UCSD-AML1 (cell line): ENCODE data around the gene CFAP97D2.
"Not testable (repeated sequence)": the region's sequence is repeated elsewhere in the genome, so short reads cannot be mapped to it uniquely, and the experiment has no call there.

Experiments
- DNase-seq: peaks from one replicate; lab custom pipeline; 2025; ENCODE audit not compliant: unreplicated experiment; lab: John Stamatoyannopoulos, UW

The CFAP97D2 gene

DNA sequence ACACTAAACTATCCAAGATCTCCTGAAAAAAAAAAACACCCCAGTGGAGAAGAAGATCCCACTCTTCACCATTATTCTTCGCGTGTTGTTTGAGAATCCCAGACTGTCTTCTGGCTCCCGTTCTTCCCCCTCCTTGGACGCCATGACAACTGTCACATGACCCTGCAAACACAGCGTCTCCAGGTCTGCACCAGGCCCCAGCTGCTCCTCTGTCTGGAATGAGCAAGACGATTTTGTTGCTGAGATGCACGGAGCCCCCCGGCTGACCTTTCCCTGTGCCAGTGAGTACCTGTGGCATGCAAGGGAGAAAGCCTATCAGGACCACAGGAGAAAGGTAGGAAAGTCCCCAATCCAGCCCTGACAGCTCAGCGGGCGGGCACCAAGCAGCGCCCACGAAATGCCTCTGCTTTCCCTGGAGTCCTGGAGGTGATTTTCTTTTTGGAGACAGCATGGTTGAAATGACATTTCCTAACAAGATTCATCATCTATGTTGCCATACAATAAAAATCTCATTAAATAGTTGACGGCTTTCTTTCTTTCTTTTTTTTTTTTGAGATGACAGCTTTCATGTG is at the start of gene CFAP97D2:
CFAP97D2 (plus strand) TSS at position 171 of the 572 bp plus-strand sequence; CDS start at position 245, 74 bp downstream.
- DNase-seq, result no peak

DNA sequence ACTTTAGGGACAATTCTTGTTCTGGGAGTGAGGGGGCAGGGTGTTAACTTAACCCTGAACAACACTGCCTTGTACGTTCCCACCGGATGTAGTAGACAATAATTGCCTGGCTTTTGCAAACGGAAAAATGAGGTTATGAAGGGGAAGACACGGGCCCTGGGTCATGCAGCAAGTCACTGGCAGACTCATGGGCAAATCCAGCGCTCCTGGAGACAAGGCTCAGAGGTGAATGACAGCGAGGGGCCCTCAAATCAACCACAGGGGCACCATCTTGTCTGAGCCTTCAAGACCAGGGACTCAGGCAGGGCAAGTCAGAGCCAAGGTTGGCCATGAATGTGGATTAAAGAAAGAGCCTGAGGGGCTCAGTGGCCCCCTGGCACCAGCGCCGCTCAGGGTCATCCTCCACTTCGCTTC is 49.4 kb upstream of the CFAP97D2 start:
- DNase-seq, result peak; percentile 47

DNA sequence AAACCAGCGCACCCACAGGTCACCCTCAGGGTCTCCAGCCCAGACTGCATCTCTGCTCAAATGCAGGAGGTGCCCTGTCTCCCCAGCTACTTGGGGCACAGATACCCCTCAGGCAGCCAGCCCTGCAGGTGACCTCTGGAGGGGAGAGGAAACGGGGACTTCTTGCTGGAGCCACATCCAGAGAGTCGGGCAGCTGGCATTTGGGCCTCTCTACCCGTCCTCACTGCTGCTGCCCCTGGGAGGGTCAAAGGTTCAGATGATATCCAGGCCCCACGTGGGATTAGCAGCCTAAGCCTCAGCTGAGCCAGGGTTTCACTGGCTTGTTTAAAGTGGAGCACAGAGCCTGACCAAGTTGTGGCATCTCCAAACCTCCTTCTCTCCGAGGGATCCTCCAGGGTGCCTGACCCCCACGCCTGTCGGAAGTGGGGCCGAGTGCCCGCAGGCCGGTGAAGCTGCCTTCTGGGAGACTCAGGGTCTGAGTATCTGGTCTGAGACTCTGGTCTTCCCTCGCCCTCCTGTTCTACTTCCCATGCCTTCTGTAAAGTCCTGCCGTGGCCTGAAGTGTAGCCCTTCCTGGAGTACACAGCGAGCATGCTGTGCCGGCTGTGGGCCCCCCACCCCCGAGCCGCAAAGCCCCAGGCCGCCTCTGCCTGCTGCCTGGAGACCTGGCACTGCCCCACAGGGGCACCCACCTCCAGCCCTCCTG is 48.8 kb upstream of the CFAP97D2 start:
- DNase-seq, result no peak

GRCh38 chr13:114130837-114131582 is 48.0 kb upstream of the CFAP97D2 start:
- DNase-seq, result peak; percentile 78

DNA sequence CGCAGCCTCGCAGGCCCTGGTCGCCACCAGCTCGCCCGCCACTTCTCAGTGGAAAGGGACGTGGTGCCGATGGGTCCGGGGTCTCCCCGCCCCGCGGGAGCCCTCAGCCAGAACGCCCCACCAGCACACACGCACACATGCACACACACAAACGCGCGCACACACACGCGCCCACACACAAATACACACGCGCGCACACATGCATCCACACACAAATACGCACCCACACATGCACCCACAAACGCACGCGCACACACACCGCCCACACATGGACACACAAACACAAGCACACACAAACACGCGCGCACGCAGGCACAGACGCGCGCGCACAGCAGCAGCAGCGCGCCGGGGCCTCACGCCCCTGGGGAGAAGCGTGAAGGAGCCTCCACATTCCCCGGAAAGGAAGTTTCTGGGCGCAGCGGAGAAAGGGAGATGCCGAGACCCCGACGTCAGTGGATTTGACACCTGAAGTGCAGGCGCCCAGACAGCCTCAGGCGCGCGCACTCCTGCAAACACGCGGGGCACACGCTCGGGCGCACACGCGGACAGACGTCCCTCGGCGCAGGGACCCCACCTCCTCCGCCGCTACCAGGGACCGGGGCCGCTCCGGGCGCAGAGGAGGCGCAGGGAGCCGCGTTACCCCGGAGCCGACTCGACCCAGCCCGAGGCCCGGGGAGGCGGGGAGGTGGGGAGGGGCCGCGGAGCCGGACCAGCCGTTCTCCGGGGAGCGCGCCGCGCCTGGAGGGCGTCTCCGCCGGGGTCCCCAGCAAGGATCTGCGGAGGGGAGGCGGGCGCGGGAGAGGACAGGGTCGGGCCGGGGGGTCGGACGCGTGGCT is 47.3 kb upstream of the CFAP97D2 start:
- DNase-seq, result peak; percentile 66

- peak; percentile 84 for DNase-seq
These were observed 46.5 kb upstream of the CFAP97D2 start, which contains the start of gene RASA3 for GRCh38 chr13:114132419-114133121. RASA3 (minus strand) TSS chr13:114132623; CDS start chr13:114132489, 134 bp downstream.

DNA sequence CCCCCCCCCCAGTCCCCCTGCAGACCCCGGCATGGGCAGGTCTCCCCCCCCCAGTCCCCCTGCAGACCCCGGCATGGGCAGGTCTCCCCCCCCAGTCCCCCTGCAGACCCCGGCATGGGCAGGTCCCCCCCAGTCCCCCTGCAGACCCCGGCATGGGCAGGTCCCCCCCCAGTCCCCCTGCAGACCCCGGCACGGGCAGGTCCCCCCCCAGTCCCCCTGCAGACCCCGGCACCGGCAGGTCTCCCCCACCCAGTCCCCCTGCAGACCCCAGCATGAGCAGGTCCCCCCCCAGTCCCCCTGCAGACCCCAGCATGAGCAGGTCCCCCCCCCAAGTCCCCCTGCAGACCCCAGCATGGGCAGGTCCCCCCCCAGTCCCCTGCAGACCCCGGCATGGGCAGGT is 45.9 kb upstream of the CFAP97D2 start:
- DNase-seq, result not testable (repeated sequence)

GRCh38 chr13:114133552-114133951 is 45.5 kb upstream of the CFAP97D2 start:
- DNase-seq, result not testable (repeated sequence)

DNA sequence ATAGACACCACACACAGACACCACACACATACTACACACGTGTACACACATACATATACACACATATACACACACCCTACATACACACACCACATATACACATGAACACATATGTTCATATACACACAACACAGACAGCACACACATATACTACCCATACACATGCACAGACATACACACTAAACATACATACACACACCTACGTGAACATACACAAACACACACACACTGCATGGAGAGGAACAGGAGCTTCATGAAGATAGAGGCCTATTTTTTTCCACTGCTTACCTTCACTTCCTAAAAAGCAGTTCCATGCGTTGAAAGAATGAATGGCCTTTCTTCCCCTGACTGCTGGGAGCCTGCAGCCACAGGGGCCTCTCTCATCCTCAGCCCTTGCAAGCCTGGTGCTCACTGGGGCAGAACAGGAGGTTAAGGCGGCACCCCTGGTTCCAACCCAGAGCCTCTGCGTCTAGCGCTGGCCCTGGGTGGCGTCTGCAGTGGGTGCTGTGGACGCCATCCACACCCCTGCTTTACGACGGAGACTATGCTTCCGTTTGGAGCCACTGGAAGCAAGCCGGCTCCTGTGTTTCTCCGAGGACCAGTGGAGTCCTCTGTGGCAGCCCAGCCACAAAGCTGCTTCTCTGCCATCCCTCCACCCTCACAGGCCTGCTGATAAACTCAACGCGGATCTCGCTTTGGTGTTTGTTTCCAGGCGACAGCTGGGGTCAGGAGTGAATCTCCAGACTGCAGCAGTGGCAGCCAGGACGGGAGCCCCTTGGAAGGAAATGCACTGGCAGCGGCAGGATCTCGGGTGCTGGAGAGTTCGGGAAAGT is 44.7 kb upstream of the CFAP97D2 start:
- peak; percentile 60 for DNase-seq

DNA sequence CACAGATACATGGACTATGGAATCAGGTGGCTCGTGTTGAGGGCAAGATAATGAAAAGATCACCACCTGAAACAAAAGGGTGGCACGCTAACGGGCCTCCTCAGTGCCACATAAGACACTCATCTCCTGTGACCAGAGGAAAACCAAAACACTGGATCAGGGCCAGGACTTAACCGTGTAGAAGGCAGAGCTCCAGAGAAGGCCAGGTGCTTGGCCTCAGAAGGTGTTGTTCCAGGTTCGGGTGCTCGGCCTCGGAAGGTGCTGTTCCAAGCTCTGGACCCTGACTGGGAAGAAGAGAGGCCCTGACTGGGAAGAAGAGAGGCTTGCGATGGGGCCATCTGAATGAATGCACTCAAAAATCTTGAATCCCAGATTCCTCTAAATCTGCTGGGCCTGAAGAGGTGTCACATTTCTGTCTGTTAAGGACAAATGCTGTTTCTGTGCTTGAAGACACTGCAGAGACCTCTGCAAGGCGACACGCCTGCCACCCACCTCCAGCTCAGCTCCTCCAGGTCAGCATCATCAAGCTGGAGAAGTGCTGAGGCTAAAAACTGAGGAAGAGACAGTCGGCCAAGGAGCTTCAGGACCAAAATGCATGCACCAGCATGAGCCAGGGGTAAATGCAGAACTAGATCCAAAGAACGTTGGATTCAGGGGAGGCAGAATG is 44.0 kb upstream of the CFAP97D2 start:
- no peak for DNase-seq

- DNase-seq, result no peak
These were observed 43.3 kb upstream of the CFAP97D2 start for GRCh38 chr13:114135731-114136171.

DNA sequence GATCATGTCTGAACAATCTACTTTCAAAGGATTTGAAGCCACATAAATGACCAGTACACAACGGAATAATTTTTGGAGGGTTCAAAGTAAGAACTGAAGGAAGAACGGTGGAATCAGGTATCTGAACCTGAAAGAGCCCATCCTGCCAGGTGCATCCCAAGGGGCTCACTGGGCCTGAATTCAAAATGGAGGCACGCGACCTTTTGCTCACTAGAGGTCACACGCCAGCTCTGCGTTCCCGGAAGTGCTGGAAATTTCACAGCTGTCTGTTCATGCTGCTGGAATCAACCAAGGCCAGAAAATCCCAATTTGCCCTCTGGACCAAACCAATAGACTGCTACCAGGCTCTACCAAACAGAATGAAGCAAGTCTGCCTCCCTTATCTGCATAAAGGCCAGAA is 42.5 kb upstream of the CFAP97D2 start:
- no peak for DNase-seq

DNA sequence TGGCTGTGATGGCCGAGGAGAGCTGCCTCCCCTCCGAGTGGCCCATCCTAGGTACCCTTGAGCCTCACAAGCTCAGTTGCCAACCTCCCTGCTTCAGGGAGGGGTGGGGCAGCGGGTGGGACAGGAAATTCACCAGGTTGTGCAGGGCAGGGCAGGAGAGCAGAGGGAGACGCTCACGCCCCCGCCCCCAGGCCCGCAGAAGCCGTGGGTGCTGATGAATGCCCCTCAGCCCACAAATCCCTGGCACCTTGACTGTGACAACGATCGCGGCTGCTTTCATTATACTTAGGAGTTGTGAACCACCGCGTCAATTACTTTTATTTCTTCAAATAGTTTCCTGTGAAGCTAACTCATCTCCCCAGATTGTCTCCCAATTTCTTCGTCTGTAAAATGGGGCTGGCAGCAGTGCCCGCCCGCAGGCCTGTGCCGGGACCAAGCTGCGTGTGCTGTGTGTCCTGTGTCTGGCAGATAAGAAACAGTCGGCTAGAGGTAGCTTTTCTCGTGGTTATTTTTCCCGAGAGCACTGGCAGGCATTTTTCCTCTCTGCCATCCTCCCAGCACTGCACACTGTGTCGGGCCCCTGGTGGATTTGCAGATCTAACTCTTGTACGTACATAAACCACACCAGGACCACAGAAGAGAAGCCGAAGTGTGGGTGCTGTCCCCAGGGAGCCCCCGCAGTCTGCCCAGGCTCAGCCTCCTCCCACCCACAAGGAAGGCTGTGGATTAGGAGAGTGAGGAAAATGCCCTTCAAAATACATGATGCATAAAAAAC is 38.7 kb upstream of the CFAP97D2 start:
- peak; percentile 50 for DNase-seq

DNA sequence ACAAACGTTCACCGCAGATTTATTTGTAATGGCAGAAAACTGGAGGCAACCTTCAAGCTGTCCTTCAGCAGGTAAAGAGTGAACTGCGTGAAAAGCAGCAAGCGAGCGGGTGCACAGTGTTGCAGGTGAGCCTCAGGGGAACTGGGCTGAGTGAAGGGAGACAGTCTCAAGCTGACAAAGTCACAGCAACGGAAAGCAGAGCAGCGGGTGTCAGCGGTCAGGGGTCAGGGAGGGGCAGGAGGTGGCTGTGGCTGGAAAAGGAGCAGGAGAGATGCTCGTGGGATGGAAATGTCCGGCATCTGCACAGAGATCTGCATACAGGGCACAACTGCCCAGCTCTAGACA is 38.2 kb upstream of the CFAP97D2 start:
- DNase-seq, result no peak

- DNase-seq, result no peak
These were observed 37.6 kb upstream of the CFAP97D2 start for GRCh38 chr13:114141261-114141996.

GRCh38 chr13:114142137-114142550 is 36.9 kb upstream of the CFAP97D2 start:
- DNase-seq, result no peak

DNA sequence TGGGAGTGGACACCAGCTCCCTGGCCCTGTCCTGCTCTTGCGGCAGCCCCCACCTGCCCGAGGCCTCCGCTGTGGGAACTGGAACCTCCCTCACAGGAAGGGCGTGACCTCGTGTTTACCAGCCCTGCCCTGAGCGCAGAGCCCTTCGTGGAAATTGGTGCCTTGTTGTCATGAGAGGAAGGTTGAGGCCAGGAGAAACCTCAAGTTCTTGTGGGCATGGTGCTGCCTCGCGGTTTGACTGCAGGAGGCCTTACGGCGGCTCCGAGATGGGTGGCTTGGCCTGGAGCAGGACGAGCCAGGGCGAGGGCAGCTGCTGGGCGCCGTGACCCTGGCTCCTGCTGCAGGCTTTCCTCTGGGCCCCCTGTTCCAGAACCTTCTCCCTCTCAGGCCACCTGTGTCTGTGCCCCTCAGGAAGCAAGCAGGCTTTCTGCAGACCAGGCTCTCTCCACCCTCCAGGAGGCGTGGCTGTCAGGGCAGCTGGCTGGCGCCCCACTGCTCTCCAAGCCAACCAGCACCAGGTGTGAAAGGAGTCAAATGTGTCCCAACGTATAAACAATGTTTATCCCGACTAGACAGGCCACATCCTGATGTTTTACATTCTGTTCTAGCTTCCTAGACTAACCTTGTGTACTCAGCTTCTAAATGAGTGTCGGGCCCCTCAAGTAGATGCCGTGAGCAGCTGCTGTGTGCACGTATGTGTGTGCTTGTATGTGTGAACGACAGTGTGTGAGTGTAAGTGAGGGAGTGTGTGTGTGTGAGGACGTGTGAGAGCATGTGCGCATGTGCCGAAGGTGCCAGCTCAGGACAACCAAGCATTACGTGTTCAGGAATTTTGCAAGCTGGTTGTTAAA is 36.2 kb upstream of the CFAP97D2 start:
- peak; percentile 71 for DNase-seq
